ENCODE measurements around the gene EIF2AK2.

EIF2AK2 gene

DNA sequence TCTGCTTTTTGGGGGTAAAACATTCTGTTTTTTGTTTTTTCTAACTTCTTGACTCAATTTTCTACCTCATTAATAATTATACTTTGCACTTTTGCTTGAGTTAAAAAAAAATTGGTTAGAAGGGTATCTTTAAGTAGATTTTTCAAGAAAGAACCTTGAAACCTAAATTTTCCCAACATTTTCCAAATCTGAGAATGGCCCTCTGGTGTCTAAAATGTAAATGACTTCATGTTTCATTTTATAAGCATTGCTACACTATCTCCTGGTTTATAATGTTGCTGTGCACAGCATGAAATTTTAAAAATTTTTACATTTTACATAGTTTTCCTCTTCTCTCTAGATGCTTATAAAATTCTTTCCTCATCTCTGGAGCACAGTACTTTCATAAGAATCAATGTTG, 14.2 kb downstream of the EIF2AK2 start:
- TF ChIP-seq EZH2 (IDR thresholded peaks at IDR 0.05; ENCODE audit: borderline replicate concordance, low read depth, low read length, severe bottlenecking), result no peak
- TF ChIP-seq, protein P1, sequence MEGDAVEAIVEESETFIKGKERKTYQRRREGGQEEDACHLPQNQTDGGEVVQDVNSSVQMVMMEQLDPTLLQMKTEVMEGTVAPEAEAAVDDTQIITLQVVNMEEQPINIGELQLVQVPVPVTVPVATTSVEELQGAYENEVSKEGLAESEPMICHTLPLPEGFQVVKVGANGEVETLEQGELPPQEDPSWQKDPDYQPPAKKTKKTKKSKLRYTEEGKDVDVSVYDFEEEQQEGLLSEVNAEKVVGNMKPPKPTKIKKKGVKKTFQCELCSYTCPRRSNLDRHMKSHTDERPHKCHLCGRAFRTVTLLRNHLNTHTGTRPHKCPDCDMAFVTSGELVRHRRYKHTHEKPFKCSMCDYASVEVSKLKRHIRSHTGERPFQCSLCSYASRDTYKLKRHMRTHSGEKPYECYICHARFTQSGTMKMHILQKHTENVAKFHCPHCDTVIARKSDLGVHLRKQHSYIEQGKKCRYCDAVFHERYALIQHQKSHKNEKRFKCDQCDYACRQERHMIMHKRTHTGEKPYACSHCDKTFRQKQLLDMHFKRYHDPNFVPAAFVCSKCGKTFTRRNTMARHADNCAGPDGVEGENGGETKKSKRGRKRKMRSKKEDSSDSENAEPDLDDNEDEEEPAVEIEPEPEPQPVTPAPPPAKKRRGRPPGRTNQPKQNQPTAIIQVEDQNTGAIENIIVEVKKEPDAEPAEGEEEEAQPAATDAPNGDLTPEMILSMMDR (IDR thresholded peaks at IDR 0.05; ENCODE audit: borderline replicate concordance, extremely low read depth, low read length, poor library complexity, severe bottlenecking), result no peak
- DNase-seq (no peak), ATAC-seq (ENCODE audit: insufficient read depth, low read depth) (no peak)
- 0 out of 2 replicates have a peak, but pooled peaks cover 3% of the 10 kb centered on the region for H3K79me2 ChIP-seq (ENCODE audit: insufficient read depth, low read length)
- H3K9me3 ChIP-seq (ENCODE audit: insufficient read depth, low read length, severe bottlenecking), result no peaks in the 10 kb centered on the region
- no peaks in the 10 kb centered on the region for H3K27me3 ChIP-seq (ENCODE audit: insufficient read depth, low read length, poor library complexity)
- no peak overlapping the region for H2AFZ ChIP-seq (ENCODE audit: low read depth, low read length)
- H3K4me1 ChIP-seq (ENCODE audit: insufficient read depth, low read length), result no peaks in the 10 kb centered on the region
- H3K4me2 ChIP-seq (ENCODE audit: insufficient read depth, low read length), result no peak overlapping the region
- H3K9ac ChIP-seq (ENCODE audit: low read depth, low read length), result no peak overlapping the region
- no peak overlapping the region for H3K27ac ChIP-seq (ENCODE audit: low read length)
- no peak overlapping the region for H3K4me3 ChIP-seq (ENCODE audit: low read depth in 1 of 2, low read length in 2 of 2)
- peaks cover 93% of the 10 kb centered on the region for H3K36me3 ChIP-seq (ENCODE audit: insufficient read depth, low read length)
- H4K20me1 ChIP-seq (ENCODE audit: insufficient read depth, low read length), result no peaks in the 10 kb centered on the region; the same call in 1 of the 2 replicates

DNA sequence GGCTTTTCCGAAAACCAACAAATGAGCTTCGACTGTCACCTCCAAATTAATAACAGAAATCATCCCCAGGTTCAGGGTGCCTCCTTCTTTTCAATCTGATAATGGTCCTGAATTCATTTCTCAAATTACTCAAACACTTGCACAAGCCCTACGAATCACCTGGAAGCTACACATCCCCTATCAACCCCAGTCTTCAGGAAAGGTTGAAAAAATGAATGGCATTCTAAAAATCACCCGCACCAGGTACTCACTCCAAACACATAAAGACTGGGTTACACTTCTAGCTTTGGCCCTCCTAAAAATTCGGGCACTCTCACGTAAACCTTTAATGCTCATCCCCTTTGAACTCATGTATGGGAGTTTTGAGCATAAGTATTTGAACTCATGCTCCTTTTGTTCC, 23.9 kb downstream of the EIF2AK2 start:
- Histone ChIP-seq H2AFZ (ENCODE audit: low read depth, low read length) (no peak overlapping the region), H3K4me3 (ENCODE audit: low read depth in 1 of 2, low read length in 2 of 2) (no peak overlapping the region), H3K79me2 (ENCODE audit: insufficient read depth, low read length) (peaks cover 12% of the 10 kb centered on the region), H4K20me1 (ENCODE audit: insufficient read depth, low read length) (peaks cover 2% of the 10 kb centered on the region; the same call in 1 of the 2 replicates), H3K4me1 (ENCODE audit: insufficient read depth, low read length) (no peaks in the 10 kb centered on the region), H3K4me2 (ENCODE audit: insufficient read depth, low read length) (no peak overlapping the region), H3K9ac (ENCODE audit: low read depth, low read length) (no peak overlapping the region), H3K9me3 (ENCODE audit: insufficient read depth, low read length, severe bottlenecking) (no peaks in the 10 kb centered on the region), H3K27me3 (ENCODE audit: insufficient read depth, low read length, poor library complexity) (no peaks in the 10 kb centered on the region), H3K27ac (ENCODE audit: low read length) (no peak overlapping the region), H3K36me3 (ENCODE audit: insufficient read depth, low read length) (peaks cover 98% of the 10 kb centered on the region)
- DNase-seq (no peak), ATAC-seq (ENCODE audit: insufficient read depth, low read depth) (no peak)
- TF ChIP-seq, protein P1 (IDR thresholded peaks at IDR 0.05; ENCODE audit: borderline replicate concordance, extremely low read depth, low read length, poor library complexity, severe bottlenecking), result no peak
- TF ChIP-seq EZH2 (IDR thresholded peaks at IDR 0.05; ENCODE audit: borderline replicate concordance, low read depth, low read length, severe bottlenecking), result no peak

DNA sequence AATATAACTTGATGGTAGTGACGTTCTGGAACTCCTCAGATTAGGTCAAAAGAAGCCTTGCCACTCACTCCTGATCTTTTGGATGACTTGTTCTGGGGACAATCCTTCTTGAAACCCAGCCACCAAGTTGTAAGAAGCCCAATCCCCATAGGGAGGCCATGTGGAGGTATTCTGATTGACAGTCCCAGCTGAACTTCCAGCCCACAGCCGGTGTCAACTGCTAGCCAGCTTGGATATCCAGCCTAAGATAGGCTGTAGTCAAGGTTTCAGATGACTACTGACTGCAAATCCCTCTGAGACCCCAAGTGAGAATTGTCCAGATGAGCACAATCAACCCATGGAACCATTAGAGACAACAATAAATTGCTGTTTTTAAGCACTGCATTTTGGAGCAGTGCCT, 31.4 kb downstream of the EIF2AK2 start:
- ATAC-seq (ENCODE audit: insufficient read depth, low read depth), result no peak
- Histone ChIP-seq H3K36me3 (ENCODE audit: insufficient read depth, low read length) (peaks cover 88% of the 10 kb centered on the region), H3K27me3 (ENCODE audit: insufficient read depth, low read length, poor library complexity) (no peaks in the 10 kb centered on the region), H3K79me2 (ENCODE audit: insufficient read depth, low read length) (peaks cover 4% of the 10 kb centered on the region; the same call in 1 of the 2 replicates), H3K27ac (ENCODE audit: low read length) (no peak overlapping the region), H3K4me2 (ENCODE audit: insufficient read depth, low read length) (no peak overlapping the region), H3K9ac (ENCODE audit: low read depth, low read length) (no peak overlapping the region), H3K4me1 (ENCODE audit: insufficient read depth, low read length) (no peaks in the 10 kb centered on the region), H4K20me1 (ENCODE audit: insufficient read depth, low read length) (peaks cover 9% of the 10 kb centered on the region; the same call in 1 of the 2 replicates), H3K4me3 (ENCODE audit: low read depth in 1 of 2, low read length in 2 of 2) (no peak overlapping the region), H3K9me3 (ENCODE audit: insufficient read depth, low read length, severe bottlenecking) (no peaks in the 10 kb centered on the region), H2AFZ (ENCODE audit: low read depth, low read length) (no peak overlapping the region)
- DNase-seq, result no peak
- TF ChIP-seq, protein P1 (IDR thresholded peaks at IDR 0.05; ENCODE audit: borderline replicate concordance, extremely low read depth, low read length, poor library complexity, severe bottlenecking), result no peak
- no peak for TF ChIP-seq EZH2 (IDR thresholded peaks at IDR 0.05; ENCODE audit: borderline replicate concordance, low read depth, low read length, severe bottlenecking)

DNA sequence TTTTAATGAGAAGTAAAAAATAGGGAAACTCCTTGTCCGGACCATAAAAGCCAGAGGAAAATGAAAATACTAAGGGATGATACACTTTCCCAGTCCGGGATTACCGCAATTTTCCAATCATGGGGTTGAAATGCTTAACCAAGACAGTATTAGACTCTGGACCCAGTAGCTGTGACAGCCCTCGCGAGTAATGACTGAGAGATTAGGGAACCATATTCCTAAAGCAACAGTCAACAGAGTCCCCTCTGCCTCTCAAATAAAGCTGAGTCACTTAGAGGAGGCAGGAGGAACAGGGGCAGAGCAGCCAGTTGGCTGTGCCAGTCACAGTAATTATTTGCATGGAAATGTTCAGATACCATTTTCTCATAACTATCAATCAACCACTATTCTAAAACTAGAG, 37.6 kb downstream of the EIF2AK2 start:
- TF ChIP-seq EZH2 (IDR thresholded peaks at IDR 0.05; ENCODE audit: borderline replicate concordance, low read depth, low read length, severe bottlenecking), result no peak
- TF ChIP-seq, protein P1 (IDR thresholded peaks at IDR 0.05; ENCODE audit: borderline replicate concordance, extremely low read depth, low read length, poor library complexity, severe bottlenecking), result no peak
- DNase-seq (no peak), ATAC-seq (ENCODE audit: insufficient read depth, low read depth) (no peak)
- Histone ChIP-seq H3K4me2 (ENCODE audit: insufficient read depth, low read length) (no peak overlapping the region), H3K79me2 (ENCODE audit: insufficient read depth, low read length) (peaks cover 4% of the 10 kb centered on the region; the same call in 1 of the 2 replicates), H2AFZ (ENCODE audit: low read depth, low read length) (no peak overlapping the region), H3K27ac (ENCODE audit: low read length) (no peak overlapping the region), H3K36me3 (ENCODE audit: insufficient read depth, low read length) (peaks cover 71% of the 10 kb centered on the region), H3K9me3 (ENCODE audit: insufficient read depth, low read length, severe bottlenecking) (no peaks in the 10 kb centered on the region), H3K9ac (ENCODE audit: low read depth, low read length) (no peak overlapping the region), H4K20me1 (ENCODE audit: insufficient read depth, low read length) (peaks cover 9% of the 10 kb centered on the region; the same call in 1 of the 2 replicates), H3K4me1 (ENCODE audit: insufficient read depth, low read length) (no peaks in the 10 kb centered on the region), H3K4me3 (ENCODE audit: low read depth in 1 of 2, low read length in 2 of 2) (no peak overlapping the region), H3K27me3 (ENCODE audit: insufficient read depth, low read length, poor library complexity) (no peaks in the 10 kb centered on the region)

Data from DND-41 (cell line).